GM21576 (cell line): ENCODE data around the gene DEFB131A.
"Not testable (repeated sequence)": the region's sequence is repeated elsewhere in the genome, so short reads cannot be mapped to it uniquely, and the experiment has no call there.

Source experiments
- ATAC-seq: cut with Tn5 transposase; IDR thresholded peaks from one replicate; pipeline ENCODE4 v1.9.1; 2021; ENCODE audit warnings: mild to moderate bottlenecking, moderate library complexity; ENCODE audit not compliant: unreplicated experiment

The DEFB131A gene

GRCh38 chr4:9444114-9444513 lies at the start of gene DEFB131A:
Gene DEFB131A (plus strand): TSS chr4:9444414. CDS start chr4:9444534, 120 bp downstream.
- ATAC-seq: not testable (repeated sequence)

- ATAC-seq: not testable (repeated sequence)
Measured at GRCh38 chr4:9405774-9406173, 38.4 kb upstream of the DEFB131A start.

- ATAC-seq: not testable (repeated sequence)
Measured at GRCh38 chr4:9406491-9406890, 37.7 kb upstream of the DEFB131A start.

GRCh38 chr4:9409793-9410192 lies 34.4 kb upstream of the DEFB131A start:
- no peak for ATAC-seq

GRCh38 chr4:9421884-9422455 lies 22.2 kb upstream of the DEFB131A start:
- ATAC-seq: not testable (repeated sequence)

- ATAC-seq: not testable (repeated sequence)
Measured at GRCh38 chr4:9425916-9426315, 18.3 kb upstream of the DEFB131A start.

GRCh38 chr4:9430061-9430460 lies 14.2 kb upstream of the DEFB131A start:
- ATAC-seq: not testable (repeated sequence)

GRCh38 chr4:9433320-9433719 lies 10.9 kb upstream of the DEFB131A start:
- not testable (repeated sequence) for ATAC-seq

- not testable (repeated sequence) for ATAC-seq
Measured at GRCh38 chr4:9436728-9437127, 7.5 kb upstream of the DEFB131A start.

- ATAC-seq: not testable (repeated sequence)
Measured at GRCh38 chr4:9442355-9442754, 1.9 kb upstream of the DEFB131A start.

GRCh38 chr4:9444681-9445080 lies 467 bp downstream of the DEFB131A start:
- not testable (repeated sequence) for ATAC-seq

GRCh38 chr4:9452251-9452650 lies 8.0 kb downstream of the DEFB131A start:
- not testable (repeated sequence) for ATAC-seq

GRCh38 chr4:9454284-9454683 lies 10.1 kb downstream of the DEFB131A start:
- ATAC-seq: not testable (repeated sequence)

- not testable (repeated sequence) for ATAC-seq
Measured at GRCh38 chr4:9455046-9455445, 10.8 kb downstream of the DEFB131A start.

GRCh38 chr4:9479466-9479865 lies 35.3 kb downstream of the DEFB131A start:
- ATAC-seq: not testable (repeated sequence)

GRCh38 chr4:9480066-9480465 lies 35.9 kb downstream of the DEFB131A start:
- ATAC-seq: not testable (repeated sequence)

- ATAC-seq: not testable (repeated sequence)
Measured at GRCh38 chr4:9482871-9483270, 38.7 kb downstream of the DEFB131A start.

- ATAC-seq: not testable (repeated sequence)
Measured at GRCh38 chr4:9483682-9484081, 39.5 kb downstream of the DEFB131A start.

- not testable (repeated sequence) for ATAC-seq
Measured at GRCh38 chr4:9486880-9487279, 42.7 kb downstream of the DEFB131A start.

GRCh38 chr4:9488796-9489195 lies 44.6 kb downstream of the DEFB131A start:
- not testable (repeated sequence) for ATAC-seq

- not testable (repeated sequence) for ATAC-seq
Measured at GRCh38 chr4:9490496-9490895, 46.3 kb downstream of the DEFB131A start.

GRCh38 chr4:9490986-9491385 lies 46.8 kb downstream of the DEFB131A start:
- not testable (repeated sequence) for ATAC-seq

GRCh38 chr4:9493589-9493988 lies 49.4 kb downstream of the DEFB131A start:
- not testable (repeated sequence) for ATAC-seq
